ELF-1 (cell line): ENCODE results near the gene LMF1.
"Not testable (repeated sequence)": the region's sequence is repeated elsewhere in the genome, so short reads cannot be mapped to it uniquely, and the experiment has no call there.

Experiments used
- DNase-seq: peaks from one replicate; pipeline ENCODE4 v3.0.0-alpha.2; 2016; ENCODE audit warnings: low read depth, low spot score

LMF1 gene

GRCh38 chr16:948767-949166 is 22.0 kb downstream of the LMF1 start:
- not testable (repeated sequence) for DNase-seq

DNA sequence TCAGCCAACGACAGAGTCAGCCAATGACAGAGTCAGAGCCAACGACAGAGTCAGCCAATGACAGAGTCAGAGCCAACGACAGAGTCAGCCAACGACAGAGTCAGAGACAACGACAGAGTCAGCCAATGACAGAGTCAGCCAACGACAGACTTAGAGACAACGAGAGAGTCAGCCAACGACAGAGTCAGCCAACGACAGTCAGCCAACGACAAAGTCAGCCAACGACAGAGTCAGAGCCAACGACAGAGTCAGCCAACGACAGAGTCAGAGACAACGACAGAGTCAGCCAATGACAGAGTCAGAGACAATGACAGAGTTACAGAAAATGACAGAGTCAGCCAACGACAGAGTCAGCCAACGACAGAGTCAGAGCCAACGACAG is 22.9 kb downstream of the LMF1 start:
- DNase-seq, result not testable (repeated sequence)

DNA sequence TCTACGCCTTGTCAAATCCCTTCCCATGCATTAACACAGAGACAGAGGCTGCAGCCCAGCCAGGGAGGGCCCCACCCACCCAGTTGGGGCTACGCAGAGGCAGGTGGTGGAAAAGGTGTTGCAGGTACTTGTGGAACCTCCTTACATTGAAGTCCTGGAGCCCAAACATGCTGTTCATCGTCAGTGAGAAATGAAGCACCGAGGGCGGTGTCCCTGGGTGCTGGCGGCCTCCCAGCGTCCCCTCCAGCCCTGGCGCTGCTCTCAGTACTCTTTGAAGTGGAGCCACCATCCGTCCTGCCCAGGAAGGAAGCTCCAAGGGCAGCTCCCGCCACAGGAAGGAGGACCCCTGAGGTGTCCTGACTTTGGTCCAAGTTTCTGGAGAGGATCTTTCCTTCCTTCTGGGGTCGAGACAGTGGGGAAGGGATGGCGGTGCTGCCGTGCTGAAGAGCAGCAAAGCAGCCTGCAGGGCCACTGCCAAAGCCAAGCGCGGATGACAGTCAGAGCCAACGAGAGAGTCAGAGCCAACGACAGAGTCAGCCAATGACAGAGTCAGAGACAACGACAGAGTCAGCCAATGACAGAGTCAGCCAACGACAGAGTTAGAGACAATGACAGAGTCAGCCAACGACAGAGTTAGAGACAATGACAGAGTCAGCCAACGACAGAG is 23.4 kb downstream of the LMF1 start:
- DNase-seq, result no peak

DNA sequence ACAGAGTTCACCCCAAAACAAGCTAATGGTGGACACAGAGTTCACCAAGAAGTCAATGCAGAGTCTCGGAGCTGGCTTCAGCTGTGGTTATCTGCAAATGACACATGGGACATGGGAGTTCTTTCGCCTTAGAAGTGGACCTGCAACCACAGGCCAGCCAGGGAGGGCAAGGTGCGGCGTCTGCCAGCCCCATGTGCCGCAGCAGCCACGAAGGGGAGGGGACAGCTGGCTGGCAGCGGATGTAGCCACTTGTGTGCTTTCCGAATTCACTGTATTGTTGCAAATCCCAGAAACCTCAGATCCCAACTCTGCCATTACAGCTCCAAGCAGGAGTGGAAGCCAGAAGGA is 24.8 kb downstream of the LMF1 start:
- no peak for DNase-seq

DNA sequence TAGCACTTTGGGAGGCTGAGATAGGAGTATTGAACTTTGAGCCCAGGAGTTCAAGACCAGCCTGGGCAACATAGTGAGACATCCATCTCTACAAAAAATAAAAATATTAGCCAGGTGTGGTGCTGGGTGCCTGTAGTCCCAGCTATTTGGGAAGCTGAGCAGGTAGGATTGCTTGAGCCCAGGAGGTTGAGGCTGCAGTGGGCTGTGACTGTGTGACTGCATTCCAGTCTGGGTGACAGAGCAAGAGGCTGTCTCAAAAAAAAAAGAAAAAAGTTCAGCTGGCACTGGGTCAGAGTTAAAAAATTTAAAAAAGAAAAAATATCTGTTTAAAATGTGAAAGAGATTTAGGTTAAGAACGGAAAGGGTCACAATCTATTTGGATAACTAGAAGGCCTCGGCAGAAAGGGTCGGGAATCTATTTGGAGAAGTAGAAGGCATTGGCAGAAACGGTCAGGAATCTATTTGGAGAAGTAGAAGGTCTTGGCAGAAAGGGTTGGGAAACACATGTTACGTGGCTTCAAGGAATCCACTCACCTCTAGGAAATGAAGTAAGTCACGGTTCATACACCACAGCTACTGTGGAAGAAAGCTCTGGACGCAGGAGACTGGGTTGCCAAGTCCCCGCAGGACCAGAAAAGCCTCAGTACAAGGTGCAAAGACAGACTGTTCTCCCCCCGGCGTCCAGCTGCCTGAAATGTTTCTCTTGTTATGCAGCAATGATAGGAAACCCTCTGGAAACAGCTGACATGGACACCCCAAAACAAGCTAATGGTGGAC is 25.3 kb downstream of the LMF1 start:
- no peak for DNase-seq

DNA sequence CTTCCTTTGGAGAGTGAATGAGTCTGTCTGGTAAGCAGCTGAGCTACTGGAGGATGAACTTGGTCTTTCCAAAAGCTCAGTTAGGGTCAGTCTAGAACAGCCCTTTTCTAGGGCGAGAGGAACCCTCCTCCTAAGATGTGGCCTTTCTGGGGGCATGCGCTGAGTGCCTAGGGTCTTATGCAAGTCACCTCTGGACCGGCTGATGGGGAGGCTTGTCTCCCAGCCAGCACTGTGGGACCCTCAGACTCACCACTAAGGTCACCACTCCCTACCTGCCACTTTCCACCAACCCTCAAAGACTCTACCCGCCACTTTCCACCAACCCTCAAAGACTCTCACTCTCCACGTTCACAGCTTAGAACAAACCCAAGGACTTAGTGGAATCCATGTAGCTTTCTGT is 26.8 kb downstream of the LMF1 start:
- DNase-seq, result no peak

- no peak for DNase-seq
These were observed 28.2 kb downstream of the LMF1 start for GRCh38 chr16:942436-943060.

DNA sequence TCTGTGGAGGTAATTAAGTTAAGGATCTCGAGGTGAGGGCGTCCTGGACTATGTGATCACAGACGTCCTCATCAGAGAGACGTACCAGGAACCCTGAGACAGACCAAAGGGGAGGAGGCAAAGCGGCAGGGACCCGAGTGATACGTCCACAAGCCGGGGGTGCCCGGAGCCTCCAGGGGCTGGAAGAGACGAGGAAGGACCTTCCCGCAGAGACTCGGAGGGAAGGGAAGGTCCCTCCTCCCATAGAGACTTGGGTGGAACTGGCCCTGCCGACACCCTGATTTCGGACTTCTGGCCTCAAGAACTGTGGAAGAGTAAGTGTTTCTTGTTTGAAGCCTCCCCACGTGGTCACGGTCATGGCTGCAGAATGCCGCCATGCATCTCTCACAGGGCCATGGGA is 30.8 kb downstream of the LMF1 start:
- DNase-seq, result no peak

GRCh38 chr16:939311-939710 is 31.5 kb downstream of the LMF1 start:
- DNase-seq, result no peak

- DNase-seq, result no peak
These were observed 32.0 kb downstream of the LMF1 start for GRCh38 chr16:938752-939151.

GRCh38 chr16:938136-938535 is 32.6 kb downstream of the LMF1 start:
- DNase-seq, result no peak

GRCh38 chr16:937723-938122 is 33.1 kb downstream of the LMF1 start:
- no peak for DNase-seq

- no peak for DNase-seq
These were observed 33.5 kb downstream of the LMF1 start for GRCh38 chr16:937311-937710.

DNA sequence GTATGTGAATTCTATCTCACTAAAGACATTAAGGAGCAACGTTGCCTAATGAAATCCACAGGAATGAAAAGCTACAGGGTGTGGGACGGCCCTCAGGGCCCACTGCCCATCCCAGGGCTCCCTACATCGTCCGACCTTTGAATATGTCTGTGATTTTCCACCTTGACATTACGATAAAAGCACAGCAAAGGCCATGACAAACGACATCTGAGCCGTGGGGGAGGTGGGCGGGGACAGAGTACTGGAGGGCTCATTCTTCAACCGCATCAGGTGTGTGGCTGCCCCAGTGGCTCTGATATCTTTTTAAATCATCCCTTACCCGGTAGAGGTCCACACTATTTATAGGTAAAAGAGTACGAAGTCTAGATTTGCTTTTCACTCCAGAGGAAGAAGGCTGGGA is 35.1 kb downstream of the LMF1 start:
- DNase-seq, result no peak

DNA sequence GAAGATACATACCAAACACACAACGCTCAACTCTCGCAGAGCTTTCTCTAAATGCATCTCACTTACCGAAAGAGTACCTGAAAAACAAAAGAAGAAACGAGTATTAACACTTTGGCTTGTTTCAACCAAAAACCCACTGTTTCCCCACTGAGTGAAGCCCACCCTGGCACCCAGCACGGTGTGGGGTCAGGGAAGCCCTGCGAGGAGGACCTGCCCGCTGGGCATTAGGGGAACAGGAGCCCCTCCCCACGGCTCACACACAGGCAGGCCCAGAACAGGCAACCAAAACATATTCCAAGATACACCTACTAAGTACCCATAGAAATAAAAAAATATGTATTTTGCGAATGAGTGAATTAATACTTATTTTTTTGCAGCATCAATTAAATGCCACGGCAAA is 36.6 kb downstream of the LMF1 start:
- DNase-seq, result no peak

DNA sequence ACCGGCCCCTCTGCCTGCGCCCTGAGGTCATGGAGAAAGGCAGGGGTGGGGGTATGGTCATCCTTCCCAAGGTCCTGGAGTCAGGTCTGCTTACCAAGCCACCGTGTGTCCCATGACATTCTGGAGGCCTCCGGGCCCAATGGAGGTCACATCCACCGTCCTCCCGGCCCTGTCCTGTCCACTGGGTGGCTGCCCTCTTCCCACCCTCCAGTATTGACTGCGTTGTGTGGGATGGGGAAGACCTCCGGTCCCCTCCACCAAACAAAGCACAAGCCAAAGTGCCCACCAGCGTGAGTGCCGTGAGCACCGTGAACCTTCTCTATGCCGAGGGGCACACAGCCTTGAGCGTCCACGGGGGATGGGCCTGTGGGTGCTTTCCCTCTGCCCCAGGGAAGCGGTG is 37.2 kb downstream of the LMF1 start:
- DNase-seq, result no peak

- no peak for DNase-seq
These were observed 37.9 kb downstream of the LMF1 start for GRCh38 chr16:932831-933330.

DNA sequence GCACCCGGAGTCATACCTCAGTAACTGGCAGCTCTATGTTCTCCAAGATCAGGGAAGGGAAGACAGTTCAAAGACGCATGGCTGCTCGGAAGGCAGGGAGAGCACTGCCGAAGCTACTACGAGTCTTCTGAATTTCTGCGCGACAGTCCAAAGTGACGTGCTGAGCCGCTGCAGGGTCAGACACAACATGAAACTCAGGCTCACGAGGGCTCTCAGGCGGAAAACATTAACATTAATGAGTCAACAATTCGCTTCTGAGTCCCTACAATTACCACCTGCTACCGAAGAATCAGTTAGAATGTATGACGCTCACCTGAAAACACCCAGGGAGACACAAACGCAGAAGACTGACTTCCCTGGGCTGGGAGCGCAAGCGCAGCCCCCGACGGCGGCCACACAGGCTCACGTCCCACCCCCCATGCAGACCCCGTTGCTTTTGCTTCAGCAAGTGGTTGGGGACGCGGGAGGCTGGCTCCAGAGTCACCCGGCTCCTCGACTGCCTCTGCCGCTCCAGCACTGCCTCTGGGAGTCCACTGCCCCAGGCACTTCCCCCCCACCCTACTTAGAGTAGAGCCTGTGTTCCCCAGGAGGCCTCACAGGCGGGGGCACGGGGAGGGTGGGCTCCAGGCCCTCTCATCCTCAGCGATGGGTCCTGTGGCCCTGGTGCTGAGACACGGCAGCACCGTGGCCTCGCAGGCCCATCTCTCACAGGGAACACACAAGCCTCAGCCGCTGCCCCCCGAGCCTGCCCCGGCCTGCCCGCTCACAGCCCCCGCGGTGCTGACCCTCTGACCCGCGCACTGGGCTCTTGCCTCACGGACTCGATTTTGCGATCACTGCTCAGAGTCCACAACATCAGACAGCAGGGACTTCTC is 38.9 kb downstream of the LMF1 start:
- DNase-seq, result no peak

DNA sequence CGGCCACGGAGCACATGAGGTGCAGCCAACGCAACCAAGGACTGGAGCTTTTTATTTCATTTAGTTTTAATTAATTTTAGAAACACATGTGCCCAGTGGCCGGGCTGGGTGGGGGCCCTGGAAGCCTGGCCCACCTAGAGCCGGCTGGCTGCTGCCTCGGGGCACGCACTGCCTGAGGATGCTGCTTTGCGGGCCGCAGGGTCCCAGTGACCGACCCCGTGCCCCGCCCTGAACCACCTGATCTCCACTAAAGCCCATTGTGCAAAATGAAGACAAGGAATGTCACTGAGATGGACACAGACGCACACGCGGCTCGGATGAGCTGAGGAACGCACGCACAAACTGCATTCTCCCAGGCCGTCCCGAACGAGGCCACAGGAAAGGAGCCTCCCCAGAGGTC is 39.6 kb downstream of the LMF1 start:
- no peak for DNase-seq

- DNase-seq, result no peak
These were observed 40.3 kb downstream of the LMF1 start for GRCh38 chr16:930511-930910.

- DNase-seq, result no peak
These were observed 40.7 kb downstream of the LMF1 start for GRCh38 chr16:930076-930475.
